NCI-H748 (cell line): ENCODE results near the gene BRCC3.
A peak's percentile ranks its signal among the peaks of the same experiment; 100 is the strongest.

Experiments used
- DNase-seq: peaks from one replicate; lab custom pipeline; 2025; ENCODE audit not compliant: unreplicated experiment; lab: John Stamatoyannopoulos, UW

BRCC3 gene

DNA sequence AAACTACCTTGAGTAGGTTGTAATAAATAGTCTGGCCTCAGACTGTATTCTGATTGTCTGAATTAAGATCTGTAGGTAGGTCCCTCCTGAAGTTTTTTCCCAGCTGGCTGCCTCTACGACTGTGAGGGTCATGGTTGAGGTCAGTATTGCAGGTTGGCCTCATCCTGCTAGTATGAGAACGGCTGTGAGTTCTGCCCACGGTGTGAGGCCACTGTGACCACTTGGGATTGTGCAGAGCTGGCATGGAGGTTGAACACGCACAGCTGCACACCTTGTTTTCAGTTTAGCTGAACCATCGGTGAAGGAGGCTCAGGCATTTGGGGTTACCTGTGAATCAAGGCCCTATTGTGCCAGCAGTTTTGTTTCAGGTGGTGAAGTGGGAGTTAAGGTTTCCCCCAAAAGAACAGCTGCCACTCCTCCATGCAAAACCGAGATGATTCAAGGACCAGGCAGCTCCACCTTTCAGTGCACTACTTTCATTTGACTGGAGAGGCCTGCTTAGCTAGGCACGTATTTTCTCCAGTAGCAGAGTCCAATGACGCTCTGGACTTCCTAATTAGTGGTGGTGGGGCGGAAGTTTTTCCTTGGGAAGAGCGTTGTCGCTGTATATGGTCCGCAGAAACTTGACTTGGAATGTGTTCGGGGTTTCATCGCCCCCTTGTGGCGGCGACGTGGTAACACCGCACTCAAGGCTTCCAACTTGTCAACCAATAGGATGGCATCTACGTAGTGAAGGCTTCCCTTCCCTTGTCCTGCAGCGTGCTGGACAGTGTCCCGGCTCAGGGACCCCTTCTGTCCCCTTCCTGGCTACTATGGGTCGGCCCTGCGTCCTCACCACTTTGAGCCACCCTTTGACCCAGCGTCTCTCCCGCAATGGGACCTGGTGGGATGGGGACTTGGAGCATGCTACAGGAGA, 14.2 kb upstream of the BRCC3 start:
- peak; percentile 67 for DNase-seq

DNA sequence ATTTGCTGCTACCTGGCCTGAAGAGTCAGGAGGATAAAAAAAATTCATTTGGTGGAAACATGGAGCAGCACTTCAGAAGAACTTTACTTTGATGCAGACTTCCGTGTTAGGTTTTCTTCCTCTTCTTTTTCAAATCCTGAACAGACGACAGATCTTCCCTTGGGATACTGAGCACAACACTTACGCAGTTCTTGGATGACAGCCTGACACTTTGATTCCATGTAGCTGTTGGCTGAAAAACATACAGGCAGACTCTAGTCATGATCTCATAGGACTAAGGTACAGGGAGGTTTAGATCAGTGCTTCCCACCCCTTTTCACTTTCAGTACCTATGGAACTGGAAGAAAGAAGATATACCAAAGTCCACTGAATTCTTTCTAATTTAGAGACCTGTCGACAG, 9.5 kb upstream of the BRCC3 start:
- DNase-seq, result no peak

DNA sequence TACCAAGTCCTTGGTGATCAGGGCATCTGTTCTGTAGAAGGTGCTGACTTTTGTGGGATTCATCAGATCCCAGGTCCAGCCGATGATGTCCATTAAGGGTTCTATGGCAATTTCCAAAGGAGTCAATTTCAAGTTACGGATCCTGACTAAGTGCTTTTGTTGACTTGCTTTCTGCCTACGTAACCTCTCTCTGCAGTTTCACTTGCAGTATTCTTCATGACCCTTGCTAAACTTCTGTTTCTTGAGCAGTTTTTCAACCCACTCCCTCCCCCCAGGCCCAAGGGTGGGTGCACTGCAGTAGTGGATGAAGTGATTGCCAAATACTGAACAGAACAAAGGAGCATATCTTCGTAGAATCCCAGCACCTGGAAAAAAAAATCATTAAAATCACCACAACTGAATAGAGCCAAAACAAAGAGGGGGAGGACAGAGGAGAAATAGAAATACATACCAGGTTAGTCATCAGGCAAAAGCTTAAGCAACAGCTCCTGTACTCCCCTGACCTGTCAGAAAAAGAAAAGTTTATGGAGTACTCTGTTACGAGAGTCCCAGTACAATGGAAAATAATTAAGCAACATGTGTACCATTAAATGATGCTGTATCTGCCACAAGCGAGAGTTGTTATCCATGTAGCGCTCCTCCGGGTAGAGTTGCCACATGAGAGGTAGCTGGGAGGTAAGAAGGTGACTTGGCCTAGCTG, 6.1 kb upstream of the BRCC3 start:
- no peak for DNase-seq

DNA sequence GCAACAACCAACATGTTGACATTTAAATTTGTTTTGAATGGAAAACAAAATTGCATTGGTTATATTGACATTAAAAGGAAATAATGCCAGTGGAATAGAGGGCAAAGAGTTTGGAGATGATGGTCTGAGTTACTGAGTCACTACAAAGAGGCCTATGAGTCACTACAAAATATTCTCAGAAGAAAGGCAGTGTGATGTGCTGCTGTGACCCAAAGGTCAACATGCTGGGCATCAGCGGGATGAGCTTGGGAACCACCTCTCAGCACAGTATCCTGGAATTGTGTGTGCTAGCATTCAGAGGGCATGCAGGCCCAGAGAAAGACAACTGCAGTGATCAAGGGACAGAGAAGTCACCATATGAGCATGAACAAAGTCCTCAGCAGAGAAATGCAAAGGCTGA, 3.1 kb upstream of the BRCC3 start:
- no peak for DNase-seq

DNA sequence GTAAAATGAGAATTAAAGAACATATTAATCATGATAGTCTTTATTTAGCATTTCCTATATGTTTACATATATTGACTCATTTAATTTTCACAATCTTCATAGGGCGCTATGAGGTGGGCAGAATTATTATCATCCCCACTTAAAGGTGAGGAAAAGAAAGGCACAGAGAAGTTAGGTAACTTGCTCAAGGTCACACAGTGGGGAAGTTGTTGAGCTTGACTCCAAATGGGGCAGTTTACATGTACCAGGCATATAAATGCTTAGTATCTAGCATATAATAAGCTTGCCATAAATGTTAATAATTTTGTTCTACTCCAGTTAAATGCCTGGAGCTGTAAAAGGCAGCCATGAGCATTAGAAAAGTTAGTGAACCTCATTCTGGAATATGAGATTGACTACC, 1.9 kb upstream of the BRCC3 start:
- no peak for DNase-seq

DNA sequence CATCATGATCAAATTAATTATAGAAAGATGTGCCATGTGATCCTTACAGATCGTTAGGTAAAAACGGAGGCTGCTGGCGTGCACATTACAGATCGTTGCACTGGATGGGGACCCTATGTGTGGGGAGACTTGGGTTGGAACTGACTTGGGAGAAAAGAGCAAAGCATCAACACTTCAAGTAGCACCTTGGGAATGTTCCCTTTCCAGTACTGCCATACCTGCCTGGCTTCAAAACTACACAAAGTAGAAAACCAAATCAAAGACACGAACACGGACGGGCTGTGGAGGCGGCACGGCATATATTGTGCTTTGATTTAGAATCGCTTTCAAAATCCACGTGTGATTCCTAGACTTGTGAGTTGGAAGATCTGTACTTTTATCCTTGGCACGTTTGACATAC, 1.3 kb upstream of the BRCC3 start:
- peak; percentile 14 for DNase-seq

DNA sequence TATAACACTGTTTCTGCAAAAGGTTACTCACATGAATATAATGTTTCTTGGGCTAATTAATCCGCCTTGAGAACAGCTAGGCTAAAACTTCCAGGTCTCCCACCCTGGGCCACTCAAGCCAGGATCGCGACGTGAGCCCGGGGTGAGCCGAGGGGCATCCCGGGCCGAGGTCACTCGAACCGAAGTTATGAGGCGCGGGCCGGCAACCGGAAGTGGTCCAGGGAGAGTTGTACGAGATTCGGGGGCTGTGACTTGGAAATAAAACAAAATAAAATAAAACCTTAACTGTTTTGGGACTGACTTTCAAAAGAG, 689 bp upstream of the BRCC3 start:
- DNase-seq, result peak; percentile 64

DNA sequence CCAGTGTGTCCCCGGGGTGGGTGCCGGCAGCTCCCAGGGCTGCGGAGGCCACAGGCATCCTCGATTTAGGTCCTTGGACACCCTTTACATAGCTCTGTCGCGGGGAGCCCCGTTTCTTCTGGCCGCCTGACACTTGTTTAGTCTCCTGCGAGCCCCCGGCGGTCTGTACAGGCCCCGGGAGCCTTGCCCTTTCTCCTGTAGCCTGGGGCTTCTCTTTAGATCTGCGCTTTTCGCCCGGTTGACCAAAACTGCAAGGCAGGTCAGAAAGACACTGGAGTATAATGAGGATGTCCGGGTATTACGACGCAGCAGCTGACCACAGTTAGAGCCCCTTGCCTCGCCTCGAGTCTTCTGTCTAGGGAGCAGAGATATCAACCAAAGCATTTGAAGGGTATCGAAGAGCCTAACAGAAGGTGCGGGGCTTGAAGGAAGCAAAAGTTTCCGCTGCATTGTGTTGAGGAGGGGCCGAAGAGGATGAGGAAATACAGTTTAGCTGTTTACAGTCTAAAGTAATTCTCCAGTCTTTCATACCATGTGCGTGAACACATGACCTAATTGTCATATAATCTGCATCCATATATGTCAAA, 479 bp downstream of the BRCC3 start:
- DNase-seq, result peak; percentile 45

DNA sequence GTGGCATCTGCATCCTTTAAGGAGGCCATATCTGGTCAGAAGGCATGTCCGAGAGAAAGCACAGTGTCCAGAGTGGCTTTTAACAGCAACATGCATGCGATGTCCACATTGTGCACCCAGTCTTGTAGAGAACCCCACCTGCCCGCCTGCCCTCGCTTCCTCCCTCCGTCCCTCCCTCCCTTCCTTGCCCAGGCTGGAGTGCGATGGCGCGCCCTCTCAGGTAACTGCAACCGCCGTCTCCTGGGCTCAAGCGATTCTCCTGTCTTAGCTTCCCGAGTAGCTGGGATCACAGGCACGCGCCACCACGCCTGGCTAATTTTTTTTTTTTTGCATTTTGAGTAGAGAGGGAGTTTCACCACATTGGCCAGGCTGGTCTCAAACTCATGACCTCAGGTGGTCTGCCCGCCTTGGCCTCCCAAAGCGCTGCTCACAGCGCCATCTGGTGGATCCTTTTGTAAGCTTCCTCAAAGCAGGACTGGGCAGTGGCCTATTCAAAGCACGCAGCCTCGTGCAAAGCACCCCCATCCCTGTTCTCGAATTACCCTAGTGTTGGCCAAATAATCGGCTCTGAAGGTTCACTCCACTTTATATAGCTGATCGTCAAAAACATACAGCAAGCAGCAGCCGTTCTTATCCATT, 15.0 kb downstream of the BRCC3 start:
- DNase-seq, result peak; percentile 19

DNA sequence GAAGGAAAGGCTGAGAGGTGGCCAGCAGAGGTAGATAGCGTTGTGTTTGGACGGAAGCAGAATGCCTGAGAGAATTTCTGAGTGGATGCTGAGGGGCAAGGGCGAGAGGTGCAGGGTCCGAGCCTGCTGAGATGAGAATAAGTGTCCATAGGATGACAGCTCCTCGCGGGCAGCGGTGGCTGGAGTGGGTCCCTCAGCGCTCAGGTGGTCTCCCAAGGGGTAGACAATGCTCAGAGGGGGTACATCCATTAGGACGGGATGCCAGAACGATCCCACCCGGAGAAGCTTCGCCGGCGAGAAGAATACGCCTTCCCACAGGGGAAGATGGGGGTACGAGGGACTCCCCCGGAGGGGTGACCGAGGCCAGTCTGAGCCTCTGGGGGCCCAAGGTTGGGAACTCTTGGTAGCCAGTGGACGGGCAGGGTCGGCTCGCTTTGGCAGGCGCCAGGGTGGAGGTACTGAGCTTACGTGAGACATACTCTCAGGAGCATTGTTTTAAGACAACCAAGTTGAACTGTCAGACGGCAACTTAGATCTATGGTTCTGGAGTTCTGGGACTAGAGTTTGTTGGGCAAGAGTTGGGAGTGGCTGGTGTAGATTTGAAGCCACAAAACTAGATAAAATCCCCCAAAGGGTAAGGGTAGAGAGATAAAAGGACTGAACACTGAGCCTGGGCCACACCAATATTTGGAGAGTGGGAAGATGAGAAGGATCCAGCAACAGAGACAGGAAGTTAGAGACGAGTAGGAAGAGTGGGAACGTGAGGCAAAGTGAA, 15.8 kb downstream of the BRCC3 start:
- no peak for DNase-seq

DNA sequence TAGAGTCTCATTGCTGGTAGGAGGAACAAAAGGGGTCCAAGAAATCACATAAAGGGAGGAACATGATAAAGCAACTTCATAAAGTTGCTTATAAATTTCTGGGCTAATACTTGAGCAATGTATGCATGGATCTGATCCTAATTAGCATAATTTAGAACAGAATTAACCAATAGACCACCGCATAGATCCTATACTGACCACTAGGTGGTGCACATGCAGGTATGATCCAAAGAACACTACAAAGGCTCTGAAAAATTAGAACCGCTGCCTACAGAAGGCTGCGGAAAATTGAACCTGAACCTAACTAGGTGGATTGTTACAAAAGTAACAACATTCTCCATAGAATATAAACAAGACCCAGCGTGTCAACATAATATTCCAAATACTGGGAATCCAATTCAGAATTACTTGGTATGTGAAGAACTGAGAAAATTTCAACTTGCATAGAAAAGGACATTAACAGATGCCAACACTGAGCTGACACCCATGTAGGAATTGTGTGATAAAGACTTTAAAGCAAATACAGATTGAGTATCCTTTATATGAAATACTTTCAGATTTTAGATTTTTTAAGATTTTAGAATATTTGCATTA, 23.3 kb downstream of the BRCC3 start:
- peak; percentile 49 for DNase-seq

DNA sequence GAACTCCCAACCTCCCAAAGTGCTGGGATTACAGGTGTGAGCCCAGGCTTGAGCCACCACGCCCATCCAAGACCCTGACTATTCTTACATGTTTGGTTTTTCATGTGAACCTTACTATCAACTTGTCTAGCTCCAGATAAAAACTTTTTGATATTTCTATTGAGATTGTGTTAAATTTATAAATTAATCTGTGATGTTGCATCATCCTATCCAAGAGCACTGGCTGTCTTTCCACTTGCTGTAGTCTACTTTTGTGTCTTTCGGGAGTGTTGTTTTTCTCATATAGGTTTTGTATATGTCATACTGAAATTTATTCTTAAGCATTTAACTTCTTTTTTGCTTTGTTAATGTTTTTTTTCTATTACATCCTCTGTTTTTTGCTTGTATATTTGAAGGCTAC, 34.6 kb downstream of the BRCC3 start:
- no peak for DNase-seq

DNA sequence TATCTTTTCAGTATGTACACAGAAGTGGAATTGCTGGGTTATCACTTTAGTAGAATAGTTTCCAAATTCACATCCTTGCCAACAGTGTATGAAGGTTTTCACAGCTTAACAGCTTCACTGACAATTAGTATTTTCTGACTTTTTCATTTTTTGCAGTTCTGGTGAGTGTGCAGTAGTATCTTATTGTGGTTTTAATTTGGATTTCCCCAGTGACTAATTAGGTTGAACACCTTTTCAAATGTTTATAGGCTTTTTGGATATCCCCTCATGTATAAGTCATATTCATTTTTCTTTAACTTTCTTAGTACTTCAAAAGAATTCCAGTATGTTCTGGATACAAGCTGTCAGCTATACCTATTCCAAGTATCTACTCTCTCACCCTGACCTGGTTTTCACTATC, 37.1 kb downstream of the BRCC3 start:
- no peak for DNase-seq

DNA sequence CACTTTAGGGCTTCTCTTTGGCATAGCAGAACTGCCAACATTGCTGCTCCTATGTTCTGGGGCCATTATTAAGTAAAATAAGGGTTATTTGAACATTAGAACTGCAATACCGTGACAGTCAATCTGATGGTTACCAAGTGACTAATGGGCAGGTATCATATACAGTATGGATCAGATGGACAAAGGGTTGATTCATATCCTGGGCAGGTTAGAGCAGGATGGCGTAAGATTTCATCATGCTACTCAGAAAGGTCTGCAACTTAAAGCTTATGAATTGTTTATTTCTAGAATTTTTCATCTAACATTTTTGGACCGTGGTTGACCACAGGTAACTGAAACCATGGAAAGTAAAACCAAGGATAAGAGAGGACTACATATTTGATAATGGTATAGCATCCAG, 40.9 kb downstream of the BRCC3 start:
- DNase-seq, result no peak

DNA sequence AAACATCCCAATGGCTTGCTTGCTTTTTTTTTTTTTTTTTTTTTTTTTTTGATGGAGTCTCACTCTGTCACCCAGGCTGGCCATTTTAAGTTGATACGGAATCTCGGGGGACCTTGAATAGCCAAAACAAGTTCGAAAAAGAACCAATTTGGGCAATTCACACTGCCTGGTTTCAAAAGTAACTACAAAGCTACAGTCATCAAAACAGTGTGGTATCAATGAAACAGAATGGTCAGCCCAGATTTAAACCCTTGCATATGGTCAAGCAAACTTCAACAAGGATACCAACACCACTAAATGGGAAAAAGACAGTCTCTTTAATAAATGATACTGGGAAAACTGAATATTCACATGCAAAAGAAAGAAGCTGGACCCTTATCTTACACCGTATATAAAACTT, 41.8 kb downstream of the BRCC3 start:
- DNase-seq, result no peak

DNA sequence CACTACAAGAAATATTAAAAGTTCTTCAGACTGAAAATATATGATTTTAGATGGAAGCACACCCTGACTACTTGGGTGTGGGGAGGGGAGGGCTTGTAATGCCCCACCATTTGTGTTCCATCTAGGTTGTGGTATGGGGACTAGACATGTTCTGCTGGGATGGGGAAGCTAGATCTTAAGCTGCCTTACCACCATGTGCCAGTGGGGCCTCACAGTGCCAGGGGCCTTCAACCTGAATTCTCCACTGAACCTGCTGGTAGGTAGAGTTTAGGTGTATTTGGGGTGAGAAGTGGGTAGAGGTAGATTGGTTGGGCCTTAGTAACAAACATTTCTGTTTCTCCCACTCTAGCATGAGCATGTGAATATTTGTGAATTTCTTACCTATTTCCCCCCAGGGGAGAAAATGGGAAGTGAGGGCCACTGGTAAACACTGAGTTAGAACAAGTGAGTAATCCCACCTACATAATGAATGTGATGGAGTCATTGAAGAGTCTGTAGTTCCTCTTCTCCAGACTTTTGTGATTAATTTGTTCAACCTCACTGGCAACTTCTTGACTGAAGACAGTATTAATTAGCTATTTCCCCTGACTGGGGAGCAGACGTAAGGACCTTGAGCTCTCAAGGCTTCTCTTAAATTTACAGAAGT, 44.0 kb downstream of the BRCC3 start:
- no peak for DNase-seq

DNA sequence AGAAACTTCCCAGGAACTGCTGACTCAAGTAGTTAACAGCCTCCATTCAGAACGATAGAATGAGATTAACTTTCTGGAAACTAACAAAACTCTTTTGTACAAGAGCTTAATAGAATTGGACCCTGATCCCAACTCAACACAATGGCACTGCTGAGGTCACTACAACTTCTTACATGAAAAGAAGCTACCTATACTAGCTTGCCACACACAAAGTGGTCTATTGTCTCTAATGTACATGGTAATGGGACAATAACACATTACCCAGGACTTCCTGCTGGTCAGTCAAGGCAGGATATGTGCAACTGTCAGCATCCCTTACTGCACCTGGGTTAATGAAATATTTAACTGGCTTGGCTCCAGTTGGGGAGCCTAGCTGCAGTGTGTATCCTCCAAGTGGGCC, 56.2 kb downstream of the BRCC3 start:
- DNase-seq, result peak; percentile 6

DNA sequence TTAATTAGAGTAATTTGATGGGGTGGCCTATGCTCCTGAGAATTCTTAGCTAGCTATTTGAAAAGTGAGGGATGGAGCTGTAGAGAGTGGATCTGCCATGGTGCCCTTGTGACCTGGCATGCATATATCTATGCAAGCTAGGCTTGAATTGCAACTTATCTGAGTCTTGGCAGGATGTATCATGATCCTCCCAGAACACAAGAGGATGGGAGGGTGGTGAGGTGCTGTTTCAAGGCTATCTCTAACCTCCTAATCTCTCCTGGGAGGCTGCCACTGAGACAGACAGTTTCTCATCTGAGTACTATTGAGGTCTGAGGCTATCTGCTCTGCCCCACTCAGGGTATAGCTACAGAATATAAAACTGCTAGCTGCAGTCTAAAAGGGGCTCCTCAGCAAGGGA, 56.6 kb downstream of the BRCC3 start:
- no peak for DNase-seq

DNA sequence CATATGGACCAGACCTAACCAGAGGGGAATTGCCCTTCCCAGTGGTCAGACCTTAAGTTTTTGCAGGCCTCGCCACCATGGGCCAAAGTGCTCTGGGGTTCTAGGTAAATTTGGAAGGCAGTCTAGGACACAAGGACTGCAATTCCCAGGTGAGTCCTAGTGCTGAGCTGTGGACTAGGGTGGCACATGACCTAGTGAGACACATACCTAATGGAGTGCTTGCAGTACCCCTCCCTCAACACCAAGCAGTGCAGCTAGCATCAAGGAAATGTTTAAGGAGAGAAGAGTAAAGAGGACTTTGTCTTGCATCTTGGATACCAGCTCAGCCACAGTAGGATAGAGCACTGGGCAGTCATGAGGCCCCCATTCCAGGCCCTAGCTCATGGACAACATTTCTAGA, 60.8 kb downstream of the BRCC3 start:
- DNase-seq, result no peak

DNA sequence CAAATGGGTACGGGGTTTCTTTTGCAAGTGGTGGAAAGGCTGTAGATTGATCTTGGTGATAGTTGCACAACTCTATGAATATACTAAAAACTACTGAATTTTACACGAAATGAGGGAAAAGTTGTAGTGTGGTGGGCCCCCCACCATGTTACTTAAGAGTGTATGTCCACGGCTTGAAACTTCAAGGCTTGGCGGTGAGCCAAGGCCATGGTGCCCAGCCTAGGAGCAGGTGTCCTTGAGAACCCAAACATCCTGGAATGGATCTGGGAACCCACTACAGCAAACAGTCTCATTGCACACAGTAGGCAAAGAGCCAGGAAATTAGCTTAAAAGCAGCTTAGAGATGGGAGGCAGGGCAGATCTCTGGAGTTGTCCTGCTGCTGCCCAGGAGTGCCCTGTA, 62.9 kb downstream of the BRCC3 start:
- DNase-seq, result no peak
